ES-I3 (cell line): ENCODE data around the gene ENTREP1.

ENCODE experiments used
- H3K36me3 ChIP-seq: 2 replicates; pipeline ENCODE4 v1.6.1; 2013; ENCODE audit warnings: mild to moderate bottlenecking, low read length, control low read depth, moderate library complexity; ENCODE audit not compliant: insufficient read depth
- H3K4me1 ChIP-seq: 2 replicates; pipeline ENCODE4 v1.6.1; 2013; ENCODE audit warnings: mild to moderate bottlenecking, control low read depth, low read length; ENCODE audit not compliant: insufficient read depth
- H3K9ac ChIP-seq: 2 replicates; pipeline ENCODE4 v1.6.1; 2013; ENCODE audit warnings: low read depth, mild to moderate bottlenecking, low read length, moderate library complexity
- H3K9me3 ChIP-seq: 2 replicates; pipeline ENCODE4 v1.6.1; 2013; ENCODE audit warnings: mild to moderate bottlenecking, low read length, moderate library complexity; ENCODE audit not compliant: control insufficient read depth, insufficient read depth

Gene ENTREP1

DNA sequence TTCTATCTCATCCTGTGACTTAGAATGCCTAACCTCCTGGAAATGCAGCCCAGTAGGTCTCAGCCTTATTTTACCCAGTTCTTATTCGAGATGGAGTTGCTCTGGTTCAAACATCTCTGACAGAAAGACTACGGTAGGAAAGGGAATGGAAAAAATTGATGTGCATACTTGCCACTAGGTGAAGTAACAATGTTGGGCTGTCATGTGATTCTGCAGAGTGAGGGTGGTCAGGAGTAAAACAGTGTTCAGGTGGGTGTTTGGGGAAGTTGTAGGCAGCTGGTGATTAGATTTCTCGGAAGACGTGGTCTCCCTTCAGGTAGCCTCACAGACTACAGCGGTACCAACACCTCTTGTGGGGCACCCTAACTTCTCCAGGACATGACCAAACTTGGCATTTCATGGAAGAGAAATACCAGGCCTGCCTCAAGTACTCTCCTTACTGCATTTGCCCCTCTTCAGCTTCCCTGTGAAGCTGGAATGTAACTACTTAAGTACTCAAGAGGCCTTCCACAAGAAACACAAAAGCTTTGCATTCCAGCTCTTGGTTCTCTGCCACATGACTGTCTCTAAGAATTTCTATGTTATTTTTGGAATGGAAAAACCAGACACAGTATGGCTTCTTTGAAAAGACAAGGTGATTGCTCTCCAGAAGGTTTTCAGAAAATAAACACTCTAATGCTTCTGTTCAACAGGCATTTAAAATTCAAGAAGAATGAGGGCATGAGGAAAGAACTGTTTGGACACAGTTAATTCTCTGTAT, 17.4 kb upstream of the ENTREP1 start:
- no peak overlapping the region; the same call in 1 of the 2 replicates for H3K9ac ChIP-seq
- peaks cover 14% of the 10 kb centered on the region for H3K9me3 ChIP-seq
- H3K36me3 ChIP-seq: no peaks in the 10 kb centered on the region
- peaks cover 20% of the 10 kb centered on the region for H3K4me1 ChIP-seq

- no peak overlapping the region for H3K9ac ChIP-seq
- peaks cover 20% of the 10 kb centered on the region for H3K4me1 ChIP-seq
- H3K9me3 ChIP-seq: peaks cover 21% of the 10 kb centered on the region
- no peaks in the 10 kb centered on the region for H3K36me3 ChIP-seq
Observed at GRCh38 chr9:69308206-69308931, 16.6 kb upstream of the ENTREP1 start.

GRCh38 chr9:69313175-69313574, 11.8 kb upstream of the ENTREP1 start:
- H3K4me1 ChIP-seq: peaks cover 12% of the 10 kb centered on the region; the same call in 1 of the 2 replicates
- H3K9me3 ChIP-seq: peaks cover 40% of the 10 kb centered on the region
- no peak overlapping the region for H3K9ac ChIP-seq
- H3K36me3 ChIP-seq: no peaks in the 10 kb centered on the region; the same call in 1 of the 2 replicates

GRCh38 chr9:69314547-69314946, 10.5 kb upstream of the ENTREP1 start:
- Histone ChIP-seq H3K4me1 (peaks cover 6% of the 10 kb centered on the region; the same call in 1 of the 2 replicates), H3K9ac (no peak overlapping the region), H3K36me3 (no peaks in the 10 kb centered on the region; the same call in 1 of the 2 replicates), H3K9me3 (peaks cover 38% of the 10 kb centered on the region)

DNA sequence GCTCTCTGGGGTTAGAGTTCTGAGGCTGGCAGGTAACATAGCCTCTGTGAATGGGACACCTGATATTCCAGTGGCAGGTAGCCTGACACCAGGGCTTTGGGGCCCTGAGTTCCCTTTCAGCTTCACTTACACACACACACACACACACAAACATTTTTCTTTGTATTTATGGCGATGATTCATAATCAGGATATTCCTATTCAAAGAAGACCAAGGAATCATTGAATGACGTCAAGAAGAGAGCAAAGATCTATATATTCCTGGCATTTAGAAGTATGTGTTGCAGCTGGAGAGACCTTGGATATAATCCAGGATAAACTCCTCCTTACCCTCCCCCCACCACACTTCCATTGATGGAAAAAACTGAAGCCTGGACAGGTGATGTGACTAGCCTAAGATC, 7.9 kb upstream of the ENTREP1 start:
- peaks cover 31% of the 10 kb centered on the region for H3K9me3 ChIP-seq
- no peaks in the 10 kb centered on the region; the same call in 1 of the 2 replicates for H3K36me3 ChIP-seq
- no peak overlapping the region for H3K9ac ChIP-seq
- H3K4me1 ChIP-seq: peaks cover 8% of the 10 kb centered on the region; the same call in 1 of the 2 replicates

DNA sequence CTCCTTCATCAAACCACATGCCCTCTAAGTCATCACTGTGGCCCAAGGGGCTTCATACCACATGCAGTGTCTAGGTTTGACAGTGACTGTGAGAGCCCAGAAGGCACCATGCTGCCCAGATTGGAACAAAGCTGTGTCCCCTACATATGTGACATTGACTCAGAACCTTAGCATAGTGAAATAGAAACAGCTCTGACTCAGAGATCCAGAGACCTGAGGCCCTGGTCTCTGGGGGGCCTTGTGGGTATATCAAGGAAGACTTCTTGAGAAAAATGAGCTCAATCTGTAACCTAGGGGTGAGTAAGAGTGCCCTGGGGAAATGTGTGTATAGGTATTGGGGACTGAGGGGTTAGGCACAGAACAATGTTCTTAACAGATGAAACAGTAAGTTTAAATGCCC, 7.1 kb upstream of the ENTREP1 start:
- no peaks in the 10 kb centered on the region; the same call in 1 of the 2 replicates for H3K36me3 ChIP-seq
- no peak overlapping the region for H3K9ac ChIP-seq
- peaks cover 8% of the 10 kb centered on the region; the same call in 1 of the 2 replicates for H3K4me1 ChIP-seq
- peaks cover 23% of the 10 kb centered on the region for H3K9me3 ChIP-seq

DNA sequence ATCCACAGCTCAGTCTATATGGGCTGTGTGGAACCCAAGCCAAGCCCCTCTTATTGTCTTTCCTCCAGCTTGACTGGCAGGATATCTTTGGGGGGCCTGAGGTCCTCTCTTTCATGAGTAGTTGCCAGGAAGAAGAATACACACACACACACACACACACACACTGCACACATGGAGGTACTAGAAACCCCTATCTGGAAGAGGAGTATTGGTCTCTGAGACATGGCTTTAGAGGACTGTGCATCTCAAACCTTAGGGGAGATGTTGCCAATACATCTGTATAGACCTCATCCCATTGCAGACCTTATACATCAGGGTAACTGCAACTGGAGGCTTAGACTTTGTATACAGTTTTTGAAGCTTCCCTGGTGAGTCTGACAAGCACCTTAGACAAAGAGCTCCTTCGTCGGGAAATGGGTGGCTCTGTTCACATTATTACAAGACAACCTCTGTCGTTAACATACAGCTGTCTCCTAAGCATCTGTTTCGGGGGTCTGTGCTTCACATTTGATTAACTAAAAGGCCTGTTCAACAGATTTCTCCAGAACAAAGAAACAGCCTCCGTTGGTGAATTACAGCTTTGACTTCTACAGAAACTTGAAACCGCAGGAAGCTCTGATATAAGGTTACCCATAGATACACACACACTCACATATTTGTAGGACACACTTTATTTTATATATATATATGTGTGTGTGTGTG, 5.5 kb upstream of the ENTREP1 start:
- Histone ChIP-seq H3K9ac (no peak overlapping the region), H3K36me3 (no peaks in the 10 kb centered on the region), H3K9me3 (peaks cover 10% of the 10 kb centered on the region), H3K4me1 (peaks cover 8% of the 10 kb centered on the region; the same call in 1 of the 2 replicates)

DNA sequence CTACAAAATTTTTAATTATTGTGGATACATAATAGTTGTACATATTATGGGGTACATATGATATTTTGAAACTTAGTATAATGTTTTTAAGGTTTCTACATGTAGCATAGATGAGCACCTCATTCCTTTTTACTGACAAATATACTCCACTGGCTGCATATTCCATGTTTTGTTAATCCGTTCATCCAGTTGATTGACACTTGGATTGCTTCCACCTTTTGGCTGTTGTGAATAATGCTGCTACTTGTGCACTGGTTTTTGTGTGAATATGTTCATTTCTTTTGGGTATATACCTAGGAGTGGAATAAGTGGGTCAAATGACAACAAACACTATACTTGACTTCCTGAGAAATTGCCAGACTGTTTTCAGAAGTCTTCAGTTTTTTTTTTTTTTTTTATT, 2.8 kb upstream of the ENTREP1 start:
- H3K4me1 ChIP-seq: peaks cover 8% of the 10 kb centered on the region; the same call in 1 of the 2 replicates
- no peaks in the 10 kb centered on the region for H3K9me3 ChIP-seq
- H3K36me3 ChIP-seq: no peaks in the 10 kb centered on the region
- no peak overlapping the region for H3K9ac ChIP-seq

DNA sequence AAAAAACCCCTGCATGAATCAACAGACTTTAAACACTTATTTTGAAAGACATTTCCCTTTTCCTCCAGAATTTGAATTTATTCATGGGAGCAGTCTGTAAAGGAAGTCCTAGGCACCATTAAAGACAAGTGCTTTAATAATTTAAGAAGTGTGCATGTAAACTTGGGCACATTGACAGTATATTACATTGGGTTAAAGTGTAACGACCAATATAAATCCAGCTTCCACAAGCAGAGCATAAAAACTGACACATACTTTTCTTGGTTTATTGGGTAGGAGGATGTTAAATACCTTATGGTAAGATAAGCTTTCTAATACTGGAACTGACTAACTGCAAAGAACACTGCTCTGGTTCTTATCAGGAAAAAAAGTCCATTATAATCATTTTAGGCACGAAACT, 1.2 kb upstream of the ENTREP1 start:
- H3K36me3 ChIP-seq: no peaks in the 10 kb centered on the region
- H3K9ac ChIP-seq: no peak overlapping the region
- no peaks in the 10 kb centered on the region for H3K9me3 ChIP-seq
- H3K4me1 ChIP-seq: peaks cover 10% of the 10 kb centered on the region; the same call in 1 of the 2 replicates

DNA sequence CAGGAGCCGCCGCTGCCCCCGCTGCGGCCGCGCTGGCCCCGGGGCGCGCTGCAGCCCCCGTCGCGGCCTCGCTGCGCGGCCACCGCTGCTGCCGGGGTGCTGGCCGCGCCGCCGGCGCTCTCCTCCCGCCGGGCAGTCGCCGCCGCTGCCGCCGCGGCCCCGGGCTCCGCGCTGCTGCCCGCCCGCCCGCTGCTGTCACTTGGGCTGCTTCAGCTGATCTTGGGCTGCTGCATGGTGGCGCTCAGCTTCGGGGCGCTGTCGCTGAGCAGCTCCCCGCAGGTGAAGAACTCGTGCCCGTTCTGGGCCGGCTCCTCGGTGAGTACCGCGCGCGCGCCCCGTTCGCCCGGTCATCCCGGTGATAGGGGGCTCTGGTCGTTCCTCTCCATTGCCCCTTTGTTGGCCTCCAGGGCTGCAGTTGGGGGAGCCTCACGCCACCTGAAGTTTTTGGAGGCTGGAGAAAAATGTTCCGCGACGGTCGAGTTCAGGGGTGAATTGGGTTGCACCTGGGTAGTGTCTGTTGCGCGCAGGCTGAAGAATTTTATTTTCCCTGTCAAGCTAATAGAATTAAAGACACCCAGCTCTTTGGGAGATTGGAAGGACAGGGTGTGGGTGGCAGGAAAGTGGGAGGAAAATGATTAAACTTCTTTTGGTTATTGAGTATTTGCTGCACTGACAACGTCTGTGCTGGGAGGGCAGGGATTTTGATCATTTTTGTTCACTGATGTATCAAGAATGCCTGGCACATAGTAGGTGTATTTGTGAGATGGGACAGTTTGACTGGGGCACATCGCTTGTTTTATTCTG, 596 bp downstream of the ENTREP1 start:
- Histone ChIP-seq H3K4me1 (0 out of 2 replicates have a peak, but pooled peaks cover 5% of the 10 kb centered on the region), H3K9ac (peak overlapping the region; percentile 60; the same call in 1 of the 2 replicates), H3K9me3 (no peaks in the 10 kb centered on the region), H3K36me3 (no peaks in the 10 kb centered on the region)

DNA sequence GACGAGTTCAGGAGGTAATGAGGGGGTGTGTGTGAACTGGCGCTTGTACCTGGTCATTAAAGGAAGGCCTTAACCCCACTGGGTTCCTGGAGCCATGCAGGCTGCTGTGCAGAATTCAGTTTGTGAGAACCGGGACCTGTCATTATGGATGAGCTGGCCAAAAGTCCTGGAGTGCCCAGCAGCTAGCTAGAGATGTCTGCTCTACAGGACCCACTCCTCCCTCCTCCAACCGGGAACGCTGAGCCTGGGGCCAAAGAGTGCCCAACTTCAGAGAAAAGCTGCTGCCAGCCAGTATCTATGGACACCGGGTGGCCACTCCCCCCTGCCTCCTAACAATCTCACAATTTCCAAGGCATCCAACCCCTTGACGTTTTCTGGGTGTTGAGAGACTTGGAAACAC, 1.2 kb downstream of the ENTREP1 start:
- no peaks in the 10 kb centered on the region for H3K36me3 ChIP-seq

DNA sequence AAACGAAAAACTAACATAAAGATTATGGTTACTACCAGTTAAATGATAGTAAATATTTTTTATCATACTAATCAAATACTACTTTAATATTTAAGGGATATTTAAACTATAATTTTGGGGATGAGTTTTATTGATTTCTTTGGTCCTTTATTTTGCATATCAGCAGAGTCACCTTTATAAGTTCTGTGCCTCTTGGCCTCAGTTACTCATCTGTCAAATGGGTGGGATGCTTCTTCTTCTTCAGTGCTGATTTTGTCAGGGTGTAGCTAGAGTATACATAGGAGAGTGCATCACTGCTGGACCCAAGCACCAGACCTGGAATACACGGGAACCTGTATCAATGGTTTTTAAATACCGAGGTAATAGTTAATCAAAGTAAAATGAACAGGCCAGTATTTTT, 5.6 kb downstream of the ENTREP1 start:
- Histone ChIP-seq H3K9ac (no peak overlapping the region), H3K4me1 (peaks cover 17% of the 10 kb centered on the region), H3K36me3 (no peaks in the 10 kb centered on the region), H3K9me3 (no peaks in the 10 kb centered on the region)

More for the DNA sequence above, 1.2 kb downstream of the ENTREP1 start:
- Histone ChIP-seq H3K9ac (peak overlapping the region; percentile 57; the same call in 1 of the 2 replicates), H3K4me1 (peaks cover 5% of the 10 kb centered on the region; the same call in 1 of the 2 replicates), H3K9me3 (no peaks in the 10 kb centered on the region)

GRCh38 chr9:69331444-69331843, 6.4 kb downstream of the ENTREP1 start:
- no peaks in the 10 kb centered on the region for H3K36me3 ChIP-seq
- no peaks in the 10 kb centered on the region for H3K9me3 ChIP-seq
- no peak overlapping the region for H3K9ac ChIP-seq
- H3K4me1 ChIP-seq: peaks cover 17% of the 10 kb centered on the region
